PC-3 (cell line): ENCODE measurements around the gene TUBD1. TPM values are rescaled to one million over a fixed set of nuclear protein-coding genes. Genes with fewer than 3 reads are reported as not detected.

Experiments used
- ATAC-seq: fragments of 200-7000 bp; cut with Tn5 transposase; 2 replicates; pipeline ENCODE4 v1.9.1; 2020; ENCODE audit warnings: mild to moderate bottlenecking, moderate library complexity
- BruUV-seq: library from RNA; stranded (reverse); fragments of 400-500 nt; replicated peaks from 2 replicates; lab custom pipeline; 2021; lab: Mats Ljungman, UMichigan
- CTCF ChIA-PET: fragments of 300-600 bp; sonication (Branson Sonifier 250); formaldehyde crosslinking; loops from one replicate; lab custom pipeline; 2022; ENCODE audit warnings: antibody characterized with exemption; lab: Charles Lee
- POLR2A ChIA-PET: fragments of 300-600 bp; sonication (Branson Sonifier 250); formaldehyde crosslinking; loops from one replicate; lab custom pipeline; 2022; ENCODE audit warnings: antibody characterized with exemption; ENCODE audit not compliant: unreplicated experiment; lab: Charles Lee
- DNase-seq: peaks from one replicate; pipeline ENCODE4 v3.0.0-alpha.2; 2015
- H2AFZ ChIP-seq: fragments of 300-600 bp; sonication (generic); 2 replicates; pipeline ENCODE4 v1.6.0; 2016; ENCODE audit warnings: antibody characterized with exemption, low read length
- H3F3A ChIP-seq: fragments of 300-600 bp; sonication (generic); one replicate; pipeline ENCODE4 v1.6.0; 2017; ENCODE audit warnings: antibody characterized with exemption, low read length, control low read depth, mild to moderate bottlenecking; ENCODE audit not compliant: unreplicated experiment
- H3K27ac ChIP-seq: fragments of 300-600 bp; sonication (generic); 2 replicates; pipeline ENCODE4 v1.5.1; 2016; ENCODE audit warnings: mild to moderate bottlenecking, low read length
- H3K27me3 ChIP-seq: fragments of 300-600 bp; sonication (generic); 2 replicates; pipeline ENCODE4 v1.6.1; 2016; ENCODE audit warnings: low read length, mixed read lengths
- H3K36me3 ChIP-seq: fragments of 300-600 bp; sonication (generic); 2 replicates; pipeline ENCODE4 v1.6.1; 2016; ENCODE audit warnings: low read depth, mixed run types, low read length, mixed read lengths
- H3K4me1 ChIP-seq: fragments of 300-600 bp; sonication (generic); 2 replicates; pipeline ENCODE4 v1.5.1; 2016; ENCODE audit warnings: low read length; ENCODE audit not compliant: insufficient read depth
- H3K4me2 ChIP-seq: fragments of 300-600 bp; sonication (generic); 2 replicates; pipeline ENCODE4 v1.6.0; 2016; ENCODE audit warnings: low read length
- H3K4me3 ChIP-seq: fragments of 300-600 bp; sonication (generic); 2 replicates; pipeline ENCODE4 v1.5.1; 2016; ENCODE audit warnings: mild to moderate bottlenecking, low read length, mixed read lengths
- H3K79me2 ChIP-seq: fragments of 300-600 bp; sonication (generic); 2 replicates; pipeline ENCODE4 v1.6.1; 2017; ENCODE audit warnings: low read length, mixed read lengths
- H3K9ac ChIP-seq: fragments of 300-600 bp; sonication (generic); 2 replicates; pipeline ENCODE4 v1.6.0; 2016; ENCODE audit warnings: mild to moderate bottlenecking, low read length
- H3K9me2 ChIP-seq: fragments of 300-600 bp; sonication (generic); replicated peaks from 2 replicates; pipeline ENCODE4 v1.6.1; 2016; ENCODE audit warnings: mixed run types, low read length, mixed read lengths
- H3K9me3 ChIP-seq: fragments of 300-600 bp; sonication (generic); 2 replicates; pipeline ENCODE4 v1.6.1; 2016; ENCODE audit warnings: low read length, mixed read lengths
- H4K20me1 ChIP-seq: fragments of 300-600 bp; sonication (generic); 2 replicates; pipeline ENCODE4 v1.6.1; 2016; ENCODE audit warnings: low read length, mixed read lengths
- EZH2 ChIP-seq: fragments of 300-600 bp; sonication (generic); IDR thresholded peaks from one replicate; pipeline ENCODE4 v1.6.1; 2017; ENCODE audit warnings: antibody characterized with exemption, mild to moderate bottlenecking, low read length; ENCODE audit not compliant: unreplicated experiment
- EZH2phosphoT487 ChIP-seq: fragments of 300-600 bp; sonication (generic); IDR thresholded peaks from 2 replicates; pipeline ENCODE4 v1.6.1; 2018; ENCODE audit warnings: mild to moderate bottlenecking, antibody characterized with exemption, low read length, borderline replicate concordance
- intact Hi-C: fragments of 100-400 bp; cut with micrococcal nuclease; formaldehyde crosslinking; loops from 2 replicates; pipeline ENCODE4 v1.9.0; 2023
- total RNA-seq: library from RNA; depleted of rRNA; stranded (reverse); fragments of >200 nt; gene quantifications from 2 replicates; pipeline ENCODE4 v1.2.3, GENCODE V29; 2014
- TF ChIP-seq, protein P1 (sequence below): fragments of 300-600 bp; sonication (generic); conservative IDR thresholded peaks from 2 replicates; pipeline ENCODE4 v1.5.1; 2017; ENCODE audit warnings: antibody characterized with exemption, low read depth, mild to moderate bottlenecking, low read length

Gene TUBD1
- total RNA-seq, 1 experiment from 2014 or later: 8.2 TPM

DNA sequence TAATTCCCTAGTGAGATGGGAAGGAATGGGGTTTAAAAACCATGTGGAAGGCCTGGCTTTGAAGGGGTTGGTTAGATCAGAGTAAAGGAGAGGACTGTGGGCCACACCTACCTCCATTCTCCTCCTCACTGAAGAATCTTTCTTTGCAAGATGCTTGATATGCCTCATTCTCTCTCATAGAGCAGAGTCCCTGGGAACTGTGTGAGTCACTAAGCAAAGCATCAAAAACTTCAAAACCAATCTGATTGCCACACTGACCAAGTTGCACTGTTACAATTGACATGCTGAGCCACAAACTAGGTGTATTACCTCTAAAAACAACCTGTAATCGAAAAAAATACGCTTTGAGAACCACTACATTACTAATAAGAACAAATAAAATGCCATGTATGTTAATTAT lies 2.0 kb downstream of the TUBD1 start:
- H3K9me2 ChIP-seq: no peaks in the 10 kb centered on the region
- intact Hi-C loops: no loop called here
- ChIA-PET CTCF (no interaction called here), POLR2A (no interaction called here)
- H3K9ac ChIP-seq: no peak overlapping the region
- ATAC-seq: peak; percentile 4; the same call in 1 of the 2 replicates
- DNase-seq: peak; percentile 71
- no peak overlapping the region for H3K27ac ChIP-seq
- peaks cover 62% of the 10 kb centered on the region for H3K79me2 ChIP-seq
- no TSS peak for BruUV-seq
- TF ChIP-seq, protein P1, sequence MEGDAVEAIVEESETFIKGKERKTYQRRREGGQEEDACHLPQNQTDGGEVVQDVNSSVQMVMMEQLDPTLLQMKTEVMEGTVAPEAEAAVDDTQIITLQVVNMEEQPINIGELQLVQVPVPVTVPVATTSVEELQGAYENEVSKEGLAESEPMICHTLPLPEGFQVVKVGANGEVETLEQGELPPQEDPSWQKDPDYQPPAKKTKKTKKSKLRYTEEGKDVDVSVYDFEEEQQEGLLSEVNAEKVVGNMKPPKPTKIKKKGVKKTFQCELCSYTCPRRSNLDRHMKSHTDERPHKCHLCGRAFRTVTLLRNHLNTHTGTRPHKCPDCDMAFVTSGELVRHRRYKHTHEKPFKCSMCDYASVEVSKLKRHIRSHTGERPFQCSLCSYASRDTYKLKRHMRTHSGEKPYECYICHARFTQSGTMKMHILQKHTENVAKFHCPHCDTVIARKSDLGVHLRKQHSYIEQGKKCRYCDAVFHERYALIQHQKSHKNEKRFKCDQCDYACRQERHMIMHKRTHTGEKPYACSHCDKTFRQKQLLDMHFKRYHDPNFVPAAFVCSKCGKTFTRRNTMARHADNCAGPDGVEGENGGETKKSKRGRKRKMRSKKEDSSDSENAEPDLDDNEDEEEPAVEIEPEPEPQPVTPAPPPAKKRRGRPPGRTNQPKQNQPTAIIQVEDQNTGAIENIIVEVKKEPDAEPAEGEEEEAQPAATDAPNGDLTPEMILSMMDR: no peak
- no peak for TF ChIP-seq EZH2phosphoT487
- no peak for TF ChIP-seq EZH2
- H3K36me3 ChIP-seq: peaks cover 12% of the 10 kb centered on the region; the same call in 1 of the 2 replicates
- no peaks in the 10 kb centered on the region for H3F3A ChIP-seq
- no peak overlapping the region for H3K4me2 ChIP-seq
- peaks cover 11% of the 10 kb centered on the region for H4K20me1 ChIP-seq
- no peak overlapping the region for H2AFZ ChIP-seq
- no peak overlapping the region for H3K4me3 ChIP-seq
- H3K4me1 ChIP-seq: peaks cover 26% of the 10 kb centered on the region
- H3K9me3 ChIP-seq: no peaks in the 10 kb centered on the region
- no peaks in the 10 kb centered on the region for H3K27me3 ChIP-seq

DNA sequence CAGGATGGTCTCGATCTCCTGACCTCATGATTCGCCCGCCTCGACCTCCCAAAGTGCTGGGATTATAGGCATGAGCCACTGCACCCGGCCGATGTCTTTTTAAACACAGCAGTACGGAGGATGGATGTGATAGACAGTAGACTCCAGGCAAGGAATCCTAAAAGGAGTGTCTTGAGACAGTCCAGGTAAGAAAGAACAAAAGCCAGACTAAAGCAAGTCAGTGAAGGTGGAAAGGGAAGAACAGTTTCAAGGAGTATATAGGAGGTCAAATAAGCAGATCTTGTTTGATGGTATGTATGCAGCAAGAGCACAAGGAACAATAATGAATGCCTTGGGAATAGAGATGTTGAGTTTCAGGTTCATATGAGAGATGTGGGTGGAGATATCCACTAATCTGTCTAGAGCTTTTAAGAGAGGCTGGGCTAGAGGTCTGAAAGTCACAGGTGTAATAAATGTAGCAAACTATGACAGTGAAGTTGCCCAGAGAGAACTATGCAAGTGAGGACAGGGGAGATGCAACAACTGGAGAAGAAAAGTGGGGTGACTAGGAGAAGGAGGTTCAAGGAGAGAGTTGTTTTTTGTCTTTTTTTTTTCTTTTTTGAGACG lies 4.5 kb downstream of the TUBD1 start:
- Histone ChIP-seq H3K79me2 (peaks cover 37% of the 10 kb centered on the region), H3K9me3 (no peaks in the 10 kb centered on the region), H2AFZ (no peak overlapping the region), H4K20me1 (no peaks in the 10 kb centered on the region), H3K9me2 (no peaks in the 10 kb centered on the region), H3K4me3 (no peak overlapping the region), H3K36me3 (peaks cover 23% of the 10 kb centered on the region; the same call in 1 of the 2 replicates), H3K27me3 (no peaks in the 10 kb centered on the region), H3K27ac (no peak overlapping the region), H3K4me1 (peaks cover 18% of the 10 kb centered on the region), H3F3A (no peaks in the 10 kb centered on the region), H3K4me2 (no peak overlapping the region), H3K9ac (no peak overlapping the region)
- DNase-seq (no peak), ATAC-seq (no peak)
- POLR2A ChIA-PET: no interaction called here
- TF ChIP-seq EZH2 (no peak), EZH2phosphoT487 (no peak)
- TF ChIP-seq, protein P1: no peak
- no TSS peak for BruUV-seq
- intact Hi-C loops: no loop called here
- CTCF ChIA-PET: no interaction called here

DNA sequence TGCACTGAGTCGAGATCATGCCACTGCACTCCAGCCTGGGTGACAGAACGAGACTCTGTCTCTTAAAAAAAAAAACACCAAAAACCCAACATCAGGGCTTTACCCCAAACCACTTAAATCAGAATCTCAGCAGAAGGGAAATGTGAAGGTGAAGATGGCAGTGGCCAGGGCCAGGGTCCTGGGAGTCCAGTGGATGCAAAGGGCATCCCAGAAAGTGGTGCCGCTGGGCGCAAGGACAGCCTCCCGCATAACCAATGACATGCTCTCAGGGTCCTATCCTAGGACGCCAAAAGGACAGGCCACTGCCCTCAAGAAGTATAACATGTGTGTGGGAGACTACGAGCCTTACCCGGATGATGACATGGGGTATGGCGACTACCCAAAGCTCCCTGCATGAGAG lies 7.9 kb downstream of the TUBD1 start:
- ATAC-seq (no peak), DNase-seq (no peak)
- Histone ChIP-seq H3K79me2 (peaks cover 6% of the 10 kb centered on the region; the same call in 1 of the 2 replicates), H3F3A (no peaks in the 10 kb centered on the region), H3K27ac (no peak overlapping the region), H3K4me3 (no peak overlapping the region), H2AFZ (no peak overlapping the region), H3K9me3 (no peaks in the 10 kb centered on the region), H3K36me3 (peaks cover 30% of the 10 kb centered on the region; the same call in 1 of the 2 replicates), H3K9ac (no peak overlapping the region), H3K9me2 (no peaks in the 10 kb centered on the region), H3K27me3 (no peaks in the 10 kb centered on the region), H3K4me1 (no peaks in the 10 kb centered on the region), H4K20me1 (no peaks in the 10 kb centered on the region), H3K4me2 (no peak overlapping the region)
- BruUV-seq: no TSS peak
- TF ChIP-seq EZH2phosphoT487 (no peak), EZH2 (no peak)
- TF ChIP-seq, protein P1: no peak
- ChIA-PET POLR2A (no interaction called here), CTCF (no interaction called here)
- intact Hi-C loops: no loop called here
